ENCODE results near the gene ENC1.

The ENC1 gene

GRCh38 chr5:74587890-74588289, 52.6 kb downstream of the ENC1 start:
- no peak overlapping the region for H2AFZ ChIP-seq (ENCODE audit: low read depth, low read length, severe bottlenecking)
- H3K4me2 ChIP-seq (ENCODE audit: low read depth, low read length, poor library complexity, severe bottlenecking): no peak overlapping the region
- no peaks in the 10 kb centered on the region for H3K27me3 ChIP-seq (ENCODE audit: low read length)
- no peaks in the 10 kb centered on the region for H3K9me2 ChIP-seq (replicated peaks; ENCODE audit: insufficient read depth, low read length)
- H3F3A ChIP-seq (ENCODE audit: insufficient read depth): no peaks in the 10 kb centered on the region
- H3K9ac ChIP-seq (ENCODE audit: low read length): no peak overlapping the region
- no peaks in the 10 kb centered on the region for H3K9me3 ChIP-seq (ENCODE audit: insufficient read depth, low read length)
- no peak overlapping the region for H3K27ac ChIP-seq (ENCODE audit: low read depth, low read length)
- no peaks in the 10 kb centered on the region for H4K20me1 ChIP-seq (ENCODE audit: low read depth, low read length)
- no peaks in the 10 kb centered on the region for H3K79me2 ChIP-seq (ENCODE audit: insufficient read depth, low read length)
- no peaks in the 10 kb centered on the region for H3K36me3 ChIP-seq (ENCODE audit: low read length)
- TF ChIP-seq CTCF (IDR thresholded peaks at IDR 0.05; ENCODE audit: insufficient read depth, low read length, poor library complexity, severe bottlenecking) (no peak), EZH2phosphoT487 (conservative IDR thresholded peaks at IDR 0.05; ENCODE audit: low read length) (no peak)
- no peak overlapping the region for H3K4me3 ChIP-seq (ENCODE audit: insufficient read depth, low read length, poor library complexity, severe bottlenecking)

GRCh38 chr5:74587300-74587699, 53.2 kb downstream of the ENC1 start:
- no peak overlapping the region for H3K4me2 ChIP-seq (ENCODE audit: low read depth, low read length, poor library complexity, severe bottlenecking)
- H2AFZ ChIP-seq (ENCODE audit: low read depth, low read length, severe bottlenecking): no peak overlapping the region
- H3K27me3 ChIP-seq (ENCODE audit: low read length): no peaks in the 10 kb centered on the region
- no peaks in the 10 kb centered on the region for H3K9me3 ChIP-seq (ENCODE audit: insufficient read depth, low read length)
- no peaks in the 10 kb centered on the region for H3K36me3 ChIP-seq (ENCODE audit: low read length)
- no peak overlapping the region for H3K27ac ChIP-seq (ENCODE audit: low read depth, low read length)
- no peak overlapping the region for H3K9ac ChIP-seq (ENCODE audit: low read length)
- no peak for TF ChIP-seq EZH2phosphoT487 (conservative IDR thresholded peaks at IDR 0.05; ENCODE audit: low read length)
- TF ChIP-seq CTCF (IDR thresholded peaks at IDR 0.05; ENCODE audit: insufficient read depth, low read length, poor library complexity, severe bottlenecking): no peak
- no peak overlapping the region for H3K4me3 ChIP-seq (ENCODE audit: insufficient read depth, low read length, poor library complexity, severe bottlenecking)
- no peaks in the 10 kb centered on the region for H3K79me2 ChIP-seq (ENCODE audit: insufficient read depth, low read length)
- H3K9me2 ChIP-seq (replicated peaks; ENCODE audit: insufficient read depth, low read length): no peaks in the 10 kb centered on the region
- no peaks in the 10 kb centered on the region for H4K20me1 ChIP-seq (ENCODE audit: low read depth, low read length)
- no peaks in the 10 kb centered on the region for H3F3A ChIP-seq (ENCODE audit: insufficient read depth)

- H3K4me2 ChIP-seq (ENCODE audit: low read depth, low read length, poor library complexity, severe bottlenecking): no peak overlapping the region
- H3F3A ChIP-seq (ENCODE audit: insufficient read depth): no peaks in the 10 kb centered on the region
Observed at GRCh38 chr5:74586856-74587255, 53.7 kb downstream of the ENC1 start.

More at GRCh38 chr5:74586856-74587255, 53.7 kb downstream of the ENC1 start:
- Histone ChIP-seq H3K79me2 (ENCODE audit: insufficient read depth, low read length) (no peaks in the 10 kb centered on the region), H4K20me1 (ENCODE audit: low read depth, low read length) (no peaks in the 10 kb centered on the region), H3K9me2 (replicated peaks; ENCODE audit: insufficient read depth, low read length) (no peaks in the 10 kb centered on the region), H3K36me3 (ENCODE audit: low read length) (no peaks in the 10 kb centered on the region), H3K27me3 (ENCODE audit: low read length) (no peaks in the 10 kb centered on the region), H3K4me3 (ENCODE audit: insufficient read depth, low read length, poor library complexity, severe bottlenecking) (no peak overlapping the region), H3K27ac (ENCODE audit: low read depth, low read length) (no peak overlapping the region), H3K9ac (ENCODE audit: low read length) (no peak overlapping the region), H3K9me3 (ENCODE audit: insufficient read depth, low read length) (no peaks in the 10 kb centered on the region), H2AFZ (ENCODE audit: low read depth, low read length, severe bottlenecking) (no peak overlapping the region)
- TF ChIP-seq CTCF (IDR thresholded peaks at IDR 0.05; ENCODE audit: insufficient read depth, low read length, poor library complexity, severe bottlenecking): no peak
- TF ChIP-seq EZH2phosphoT487 (conservative IDR thresholded peaks at IDR 0.05; ENCODE audit: low read length): no peak
